ENCODE results near the gene ZNF385A. TPM values are rescaled to one million over a fixed set of nuclear protein-coding genes. Genes with fewer than 3 reads are reported as not detected.

ZNF385A gene
- total and polyA plus RNA-seq, 9 of the 15 experiments (the other 6 are each of a cell fraction or from before 2014, with no cell fraction given) = 1.0 to 111 (median 7.7) TPM

DNA sequence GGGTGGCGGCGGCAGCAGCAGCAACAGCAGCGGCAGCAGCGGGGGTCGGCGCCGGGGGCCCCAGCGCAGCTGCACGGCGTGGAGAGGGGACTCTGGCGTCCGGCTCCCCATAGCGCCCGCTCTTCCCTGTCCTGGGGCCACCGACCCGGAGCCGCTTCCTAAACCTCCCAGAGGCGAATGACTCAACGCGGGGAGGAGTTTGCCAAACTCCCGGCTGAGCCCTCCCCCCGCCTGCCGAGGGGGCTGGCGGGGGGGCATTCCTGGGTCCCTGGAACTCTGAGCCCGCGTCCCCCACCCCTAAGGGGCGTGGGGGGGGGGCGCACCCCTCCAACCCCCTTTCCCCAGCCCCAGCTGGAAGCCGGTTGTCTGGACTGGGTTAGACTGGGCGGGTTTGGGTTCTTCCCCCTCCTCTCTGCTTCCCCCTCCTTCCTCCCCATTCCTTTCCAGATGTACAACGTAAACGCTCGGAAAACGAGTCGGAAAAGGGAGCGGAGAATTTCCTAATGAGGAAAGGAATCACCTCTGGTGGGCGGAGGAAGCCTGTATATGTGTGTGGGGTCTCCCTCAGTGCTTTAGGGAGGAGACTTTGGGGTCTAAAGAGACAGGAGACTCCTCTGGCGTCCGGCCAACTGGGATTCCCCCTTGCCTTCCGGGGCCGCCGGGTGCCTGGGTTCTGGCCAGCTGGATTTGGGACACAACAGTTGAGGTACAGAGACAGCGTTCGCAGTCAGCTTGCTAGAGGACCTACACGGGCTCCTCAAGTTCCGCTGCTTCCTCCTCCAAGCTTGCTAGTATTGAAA, 34.8 kb upstream of the ZNF385A start, which contains the start of gene ITGA5:
TSS of gene ITGA5 (minus strand) at position 179 of the 800 bp plus-strand sequence. CDS start at position 111, 68 bp downstream.
- WGBS (ENCODE audit: insufficient coverage, low coverage, missing lambda C conversion rate) = 5% methylated on average over 36 of the region's 46 CpGs
- TF ChIP-seq CTBP1 (IDR thresholded peaks at IDR 0.05; ENCODE audit: borderline replicate concordance) = peak; percentile 16; the same call in 1 of the 2 replicates
- TF ChIP-seq SMARCE1 (IDR thresholded peaks at IDR 0.05) = 0 out of 2 replicates have a peak, but pooled peaks have one; percentile 21
- peak; percentile 14; the same call in 1 of the 2 replicates for TF ChIP-seq CREM (IDR thresholded peaks at IDR 0.05; ENCODE audit: low read depth)
- 0 out of 2 replicates have a peak, but pooled peaks have one; percentile 8 for TF ChIP-seq ZNF589 (CRISPR knock-in tag; IDR thresholded peaks at IDR 0.05; ENCODE audit: low read depth)
- TF ChIP-seq HCFC1 (IDR thresholded peaks at IDR 0.05; ENCODE audit: low read depth, low read length) = no peak
- TF ChIP-seq, protein P1, sequence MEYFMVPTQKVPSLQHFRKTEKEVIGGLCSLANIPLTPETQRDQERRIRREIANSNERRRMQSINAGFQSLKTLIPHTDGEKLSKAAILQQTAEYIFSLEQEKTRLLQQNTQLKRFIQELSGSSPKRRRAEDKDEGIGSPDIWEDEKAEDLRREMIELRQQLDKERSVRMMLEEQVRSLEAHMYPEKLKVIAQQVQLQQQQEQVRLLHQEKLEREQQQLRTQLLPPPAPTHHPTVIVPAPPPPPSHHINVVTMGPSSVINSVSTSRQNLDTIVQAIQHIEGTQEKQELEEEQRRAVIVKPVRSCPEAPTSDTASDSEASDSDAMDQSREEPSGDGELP (CRISPR knock-in tag; IDR thresholded peaks at IDR 0.05; ENCODE audit: borderline replicate concordance) = peak; percentile 36; the same call in 1 of the 2 replicates
- TF ChIP-seq SREBF2 (CRISPR knock-in tag; IDR thresholded peaks at IDR 0.05) = no peak
- TF ChIP-seq POLR2G (IDR thresholded peaks at IDR 0.05; ENCODE audit: low read depth, low read length) = peak; percentile 86
- 0 out of 2 replicates have a peak, but pooled peaks have one; percentile 19 for TF ChIP-seq GTF2F1 (IDR thresholded peaks at IDR 0.05; ENCODE audit: low read depth, low read length)
- no peak for TF ChIP-seq MYBL2 (IDR thresholded peaks at IDR 0.05; ENCODE audit: low read depth)
- TF ChIP-seq MYBL2 (CRISPR knock-in tag; IDR thresholded peaks at IDR 0.05; ENCODE audit: borderline replicate concordance) = no peak
- TF ChIP-seq PHF20 (IDR thresholded peaks at IDR 0.05; ENCODE audit: partially characterized antibody) = no peak
- TF ChIP-seq ZBED1 (IDR thresholded peaks at IDR 0.05) = no peak
- TF ChIP-seq ZFX (CRISPR knock-in tag; IDR thresholded peaks at IDR 0.05) = peak; percentile 44
- TF ChIP-seq, protein P2, sequence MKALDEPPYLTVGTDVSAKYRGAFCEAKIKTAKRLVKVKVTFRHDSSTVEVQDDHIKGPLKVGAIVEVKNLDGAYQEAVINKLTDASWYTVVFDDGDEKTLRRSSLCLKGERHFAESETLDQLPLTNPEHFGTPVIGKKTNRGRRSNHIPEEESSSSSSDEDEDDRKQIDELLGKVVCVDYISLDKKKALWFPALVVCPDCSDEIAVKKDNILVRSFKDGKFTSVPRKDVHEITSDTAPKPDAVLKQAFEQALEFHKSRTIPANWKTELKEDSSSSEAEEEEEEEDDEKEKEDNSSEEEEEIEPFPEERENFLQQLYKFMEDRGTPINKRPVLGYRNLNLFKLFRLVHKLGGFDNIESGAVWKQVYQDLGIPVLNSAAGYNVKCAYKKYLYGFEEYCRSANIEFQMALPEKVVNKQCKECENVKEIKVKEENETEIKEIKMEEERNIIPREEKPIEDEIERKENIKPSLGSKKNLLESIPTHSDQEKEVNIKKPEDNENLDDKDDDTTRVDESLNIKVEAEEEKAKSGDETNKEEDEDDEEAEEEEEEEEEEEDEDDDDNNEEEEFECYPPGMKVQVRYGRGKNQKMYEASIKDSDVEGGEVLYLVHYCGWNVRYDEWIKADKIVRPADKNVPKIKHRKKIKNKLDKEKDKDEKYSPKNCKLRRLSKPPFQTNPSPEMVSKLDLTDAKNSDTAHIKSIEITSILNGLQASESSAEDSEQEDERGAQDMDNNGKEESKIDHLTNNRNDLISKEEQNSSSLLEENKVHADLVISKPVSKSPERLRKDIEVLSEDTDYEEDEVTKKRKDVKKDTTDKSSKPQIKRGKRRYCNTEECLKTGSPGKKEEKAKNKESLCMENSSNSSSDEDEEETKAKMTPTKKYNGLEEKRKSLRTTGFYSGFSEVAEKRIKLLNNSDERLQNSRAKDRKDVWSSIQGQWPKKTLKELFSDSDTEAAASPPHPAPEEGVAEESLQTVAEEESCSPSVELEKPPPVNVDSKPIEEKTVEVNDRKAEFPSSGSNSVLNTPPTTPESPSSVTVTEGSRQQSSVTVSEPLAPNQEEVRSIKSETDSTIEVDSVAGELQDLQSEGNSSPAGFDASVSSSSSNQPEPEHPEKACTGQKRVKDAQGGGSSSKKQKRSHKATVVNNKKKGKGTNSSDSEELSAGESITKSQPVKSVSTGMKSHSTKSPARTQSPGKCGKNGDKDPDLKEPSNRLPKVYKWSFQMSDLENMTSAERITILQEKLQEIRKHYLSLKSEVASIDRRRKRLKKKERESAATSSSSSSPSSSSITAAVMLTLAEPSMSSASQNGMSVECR (CRISPR knock-in tag; IDR thresholded peaks at IDR 0.05) = 0 out of 2 replicates have a peak, but pooled peaks have one; percentile 26
- no peak for TF ChIP-seq ZNF408 (CRISPR knock-in tag; IDR thresholded peaks at IDR 0.05; ENCODE audit: low read depth)
- no peak for TF ChIP-seq ZFP30 (CRISPR knock-in tag; IDR thresholded peaks at IDR 0.05; ENCODE audit: borderline replicate concordance)

More for the DNA sequence above, 34.8 kb upstream of the ZNF385A start, which contains the start of gene ITGA5:
- peak; percentile 68 for ATAC-seq
- peak within 1 kb of the TSS; percentile 100 for H3K4me3 ChIP-seq
- H4K20me1 ChIP-seq (replicated peaks; ENCODE audit: control insufficient read depth, insufficient read depth, low read length) = peaks cover 8% of the 10 kb centered on the region
- H3K36me3 ChIP-seq (ENCODE audit: control insufficient read depth, insufficient read depth, low read length) = peaks cover 19% of the 10 kb centered on the region; the same call in 2 of the 3 replicates
- H3K27ac ChIP-seq (ENCODE audit: extremely low read depth, low read depth, low read length) = peak within 1 kb of the TSS; percentile 88
- no peaks in the 10 kb centered on the region for H3K9me1 ChIP-seq (ENCODE audit: control insufficient read depth, insufficient read depth, low read length)
- peaks cover 54% of the 10 kb centered on the region for H3K79me2 ChIP-seq (ENCODE audit: control insufficient read depth, insufficient read depth, low read length)
- peak; percentile 79 to 82 (median 81) for DNase-seq (ENCODE audit: extremely low read depth in 1 of 4, low spot score in 3 of 4)
- in situ Hi-C loops (cut with MboI) (no loop called here), intact Hi-C loops (cut with micrococcal nuclease) (loop anchor here (2.0 kb wide), 1 partner anchor 14 kb away; no protein-coding TSS in a partner anchor)
- no peaks in the 10 kb centered on the region for H3K27me3 ChIP-seq (ENCODE audit: control insufficient read depth in 2 of 2, insufficient read depth in 2 of 2, low read length in 2 of 2)
- H2AFZ ChIP-seq (ENCODE audit: low read depth, low read length) = peak within 1 kb of the TSS; percentile 94
- peaks cover 60 to 69% of the 10 kb centered on the region in 2 experiments for H3K4me1 ChIP-seq (replicated peaks in 1 of 2; ENCODE audit: control insufficient read depth in 2 of 2, insufficient read depth in 2 of 2, low read length in 2 of 2)
- BruUV-seq (replicated peaks) = TSS peak; percentile 69
- H3K9ac ChIP-seq (ENCODE audit: insufficient read depth in 1 of 2, low read depth in 2 of 2, low read length in 2 of 2) = peak within 1 kb of the TSS; percentile 91 to 97
- peak within 1 kb of the TSS; percentile 99 for H3K4me2 ChIP-seq (ENCODE audit: insufficient read depth, low read length)
- H3K9me3 ChIP-seq (replicated peaks; ENCODE audit: control insufficient read depth, insufficient read depth, low read depth, low read length) = no peaks in the 10 kb centered on the region
- FAIRE-seq = no peak
- ChIA-PET POLR2A (interaction anchor here (0.7 to 1.8 kb wide), 5 partner anchors 9 to 140 kb away, joined by 3 to 8 read pairs (median 3); no protein-coding TSS in a partner anchor), CTCF (ENCODE audit: low intra/inter-chr PET ratio) (interaction anchor here (0.9 kb wide), 1 partner anchor 20 kb away, joined by 4 read pairs; no protein-coding TSS in a partner anchor)
